Heart left ventricle (tissue), 16 donors: ENCODE results near the gene PITPNM1. TPM values are rescaled to one million over a fixed set of nuclear protein-coding genes. Genes with fewer than 3 reads are reported as not detected.

Source experiments
- ATAC-seq, 4 donors: fragments of 200-7000 bp; cut with Tn5 transposase; one replicate each; pipeline ENCODE4 v1.9.1; 2020 to 2022; ENCODE audit warnings: moderate library complexity in 4 of 4, mild to moderate bottlenecking in 3 of 4, moderate number of reproducible peaks in 1 of 4
- DNase-seq, 5 donors: peaks; one replicate each; pipeline ENCODE4 v3.0.0-alpha.2; 2020
- H3K27ac ChIP-seq, 12 donors: fragments of 200-600 bp; sonication (generic) in 4 of 12; one replicate each; pipeline versions ENCODE4 v1.5.0 to v1.8.0; 2016 to 2022; ENCODE audit warnings: mild to moderate bottlenecking in 2 of 12
- H3K27me3 ChIP-seq, 9 donors: fragments of 200-600 bp; sonication (generic) in 2 of 9; one replicate each; pipeline versions ENCODE4 v1.5.1 to v1.8.0; 2016 to 2022; ENCODE audit warnings: mild to moderate bottlenecking in 3 of 9
- H3K36me3 ChIP-seq, 9 donors: fragments of 200-600 bp; sonication (generic) in 2 of 9; one replicate each; pipeline versions ENCODE4 v1.5.0 to v1.8.0; 2018 to 2022; ENCODE audit warnings: mild to moderate bottlenecking in 2 of 9
- H3K4me1 ChIP-seq, 12 donors: fragments of 200-600 bp; sonication (generic) in 4 of 12; one replicate each; pipeline versions ENCODE4 v1.5.0 to v1.8.0; 2016 to 2022; ENCODE audit warnings: mild to moderate bottlenecking in 3 of 12
- H3K4me3 ChIP-seq, 12 donors: fragments of 200-600 bp; sonication (generic) in 4 of 12; one replicate each; pipeline versions ENCODE4 v1.5.0 to v1.8.0; 2017 to 2022; ENCODE audit warnings: mild to moderate bottlenecking in 9 of 12, moderate library complexity in 4 of 12
- H3K9me3 ChIP-seq, 12 donors: fragments of 200-600 bp; sonication (generic) in 4 of 12; one replicate each; pipeline versions ENCODE4 v1.5.0 to v1.8.0; 2016 to 2022; ENCODE audit warnings: mild to moderate bottlenecking in 1 of 12
- CTCF ChIP-seq, 12 donors: fragments of 200-600 bp; sonication (generic) in 4 of 12; IDR thresholded peaks; one replicate each; pipeline versions ENCODE4 v1.5.0 to v1.8.0; 2018 to 2022; ENCODE audit warnings: antibody characterized with exemption in 12 of 12, mild to moderate bottlenecking in 5 of 12
- POLR2A ChIP-seq, 2 donors: fragments of 450-650 bp; IDR thresholded peaks; one replicate each; pipeline ENCODE4 v1.6.1; 2017; ENCODE audit warnings: antibody characterized with exemption in 2 of 2, mild to moderate bottlenecking in 2 of 2, moderate library complexity in 2 of 2
- WGBS, 4 donors: extraction: QIAGEN DNeasy Blood & Tissue Kit in 2 of 4; methylation state at CpG; one replicate each; pipeline versions ENCODE4 v1.1.5 to v1.1.7; 2013 to 2018; 5-methylcytosine and 5-hydroxymethylcytosine counted together
- intact Hi-C, 10 donors: fragments of 100-400 bp; cut with DNase I; formaldehyde crosslinking; loops; one replicate each; pipeline versions ENCODE4 v1.11.1 to v1.14.2; 2022
- polyA plus RNA-seq, 2 donors: library from polyadenylated mRNA; stranded (reverse); fragments of 200-250 nt; gene quantifications; one replicate each; pipeline ENCODE4 v1.2.3, GENCODE V29; 2013
- total RNA-seq, 9 donors: library from RNA; depleted of rRNA in 2 of 9; stranded (reverse); fragments of >200 nt in 2 of 9; fragmentation: NEBNext Ultra II Directional in 3 of 9; extraction: Animal tissue kit (Norgen Biotek cat#: 25700) in 3 of 9; gene quantifications; one replicate each; pipeline versions ENCODE4 v1.1.0 to v1.2.4, GENCODE V29; 2016 to 2023
- donor health status: ischemic (EF 13 %, LVEDD 7.1; RV severe dilation, severe dysfunction).
- donor health status: healthy with polysubstance abuse.
- donor health status: DM: no; HTN: yes; CAD: no.
- donor health status: DM: no; HTN: no; CAD: no.
- donor health status: ischemic (EF 25% LVEDD 6.9; RV normal size, moderate dysfunction).
- donor health status: ischemic (EF 25% LVEDD 5.7; RV mildly dilated, moderate dysfunction).
- donor health status: healthy.
- donor health status: DM: yes; HTN: yes; CAD: no.
- donor health status: ischemic (EF 35%, LVEDD 5.7; RV mildly dilated, moderate dysfunction).
- donor health status: nonischemic (EF 11% LVEDD 7.7; RV severe dilation, severe dysfunction).
- donor health status: DM: yes; HTN: yes; CAD: no.
- donor health status: PGD.
- donor health status: ischemic (EF 29% LVEDD 5.4; RV normal size, mild dysfunction).
- donor health status: nonischemic (EF 23%, LVEDD 6.1; RV moderate dilation, normal function).

The PITPNM1 gene
- total and polyA plus RNA-seq, 11 donors: 24.2 to 69.1 (median 34.3) TPM

GRCh38 chr11:67464411-67465188 lies 40.6 kb downstream of the PITPNM1 start:
- Histone ChIP-seq H3K9me3 (no peaks in the 10 kb centered on the region), H3K4me1 (peaks cover 0 to 44% (median 23%) of the 10 kb centered on the region in 12 donors), H3K27ac (peak overlapping the region; percentile 61 to 93 (median 87)), H3K4me3 (peak overlapping the region; percentile 31 to 66 (median 58)), H3K27me3 (no peaks in the 10 kb centered on the region), H3K36me3 (no peaks in the 10 kb centered on the region)
- ATAC-seq (peak; percentile 42 to 82 (median 72)), DNase-seq (peak; percentile 88 to 95 (median 90))
- 13 to 32% (median 15%) methylated on average over 16 to 56 of the region's 56 CpGs for WGBS, 4 donors
- TF ChIP-seq CTCF (IDR thresholded peaks at IDR 0.05) (no peak), POLR2A (IDR thresholded peaks at IDR 0.05) (no peak)
- intact Hi-C loops: loop anchor here in 8 of 10 donors (1.0 to 10.0 kb wide), 6 partner anchors 36 to 62 kb away; partner anchors contain the start of genes PPP1CA (in 7 of the 8), TBC1D10C (in 7 of the 8), CDK2AP2 (in 1 of the 8) and PITPNM1 (in 1 of the 8)

GRCh38 chr11:67463680-67464410 lies 41.3 kb downstream of the PITPNM1 start:
- intact Hi-C loops: loop anchor here in 5 of 10 donors (1.0 to 10.0 kb wide), 3 partner anchors 36 to 62 kb away; partner anchors contain the start of genes PPP1CA (in 3 of the 5), TBC1D10C (in 3 of the 5) and RPS6KB2 (in 1 of the 5)
- TF ChIP-seq CTCF (IDR thresholded peaks at IDR 0.05): no peak
- no peak for TF ChIP-seq POLR2A (IDR thresholded peaks at IDR 0.05)
- Histone ChIP-seq H3K27me3 (no peaks in the 10 kb centered on the region), H3K36me3 (no peaks in the 10 kb centered on the region), H3K9me3 (no peaks in the 10 kb centered on the region), H3K4me1 (peaks cover 0 to 41% (median 20%) of the 10 kb centered on the region in 12 donors), H3K4me3 (peak overlapping the region; percentile 31 to 66 (median 58)), H3K27ac (peak overlapping the region; percentile 61 to 93 (median 87))
- 69 to 93% (median 86%) methylated on average over 8 to 20 of the region's 20 CpGs for WGBS, 4 donors
- DNase-seq: peak in 3 of 5 donors; percentile 60 to 82 (median 67)
- ATAC-seq: peak in 3 of 4 donors; percentile 30 to 40 (median 38)

GRCh38 chr11:67463186-67463585 lies 42.0 kb downstream of the PITPNM1 start:
- 91 to 94% (median 93%) methylated on average over 10 of the region's 10 CpGs for WGBS, 4 donors
- TF ChIP-seq CTCF (IDR thresholded peaks at IDR 0.05) (no peak), POLR2A (IDR thresholded peaks at IDR 0.05) (no peak)
- intact Hi-C loops: loop anchor here in 3 of 10 donors (10.0 kb wide), 1 partner anchor 58 kb away; the partner anchor contains the start of genes PPP1CA (in 3 of the 3) and TBC1D10C (in 3 of the 3)
- Histone ChIP-seq H3K36me3 (no peaks in the 10 kb centered on the region), H3K9me3 (no peaks in the 10 kb centered on the region), H3K4me3 (no peak overlapping the region), H3K27me3 (no peaks in the 10 kb centered on the region), H3K4me1 (peaks cover 0 to 39% (median 15%) of the 10 kb centered on the region in 12 donors), H3K27ac (peak overlapping the region in 2 of 12 donors; percentile 86 to 93)
- no peak for ATAC-seq
- no peak for DNase-seq
